Spleen (tissue), 3 donors: ENCODE data around the gene SCARB1.

ENCODE experiments used
- POLR2A ChIP-seq, 3 donors: fragments of 450-650 bp; IDR thresholded peaks; one replicate each; pipeline ENCODE4 v1.5.1; 2017; ENCODE audit warnings: antibody characterized with exemption in 3 of 3, mild to moderate bottlenecking in 1 of 3
- POLR2AphosphoS5 ChIP-seq, 3 donors: sonication (generic); formaldehyde crosslinking; IDR thresholded peaks; one replicate each; pipeline ENCODE4 v1.5.1; 2017; ENCODE audit warnings: antibody characterized with exemption in 3 of 3

GRCh38 chr12:124820199-124820598 lies 43.5 kb downstream of the SCARB1 start:
- TF ChIP-seq POLR2AphosphoS5 (IDR thresholded peaks at IDR 0.05) (no peak), POLR2A (IDR thresholded peaks at IDR 0.05) (no peak)
